ENCODE results near the gene FLT3. TPM values are rescaled to one million over a fixed set of nuclear protein-coding genes. Genes with fewer than 3 reads are reported as not detected.

FLT3 gene
- total and polyA plus RNA-seq, 10 of the 15 experiments (the other 5 are each of a cell fraction or from before 2014, with no cell fraction given), result 0.04 to 0.19 (median 0.11) TPM; not detected in 1

DNA sequence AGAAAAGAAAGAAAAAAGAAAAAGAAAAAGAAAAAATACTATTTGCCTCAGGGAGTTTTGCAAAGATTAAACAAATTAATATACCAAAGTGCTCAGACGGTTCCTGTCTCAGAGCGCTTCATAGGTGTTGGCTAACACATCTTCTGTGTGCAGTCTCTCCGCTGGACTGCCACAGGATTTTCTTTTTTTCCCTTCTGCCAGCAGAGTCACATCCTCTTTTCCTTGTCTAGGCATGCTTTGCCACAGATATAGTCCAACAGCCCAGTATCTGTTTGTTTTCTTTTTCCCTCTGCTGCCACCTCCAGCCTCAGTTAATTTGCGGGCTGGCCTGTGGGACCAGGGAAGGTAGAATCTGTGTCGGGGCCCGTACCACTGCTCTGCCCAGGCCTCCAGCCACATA lies 108.5 kb downstream of the FLT3 start (continued):
- TF ChIP-seq, protein P1, sequence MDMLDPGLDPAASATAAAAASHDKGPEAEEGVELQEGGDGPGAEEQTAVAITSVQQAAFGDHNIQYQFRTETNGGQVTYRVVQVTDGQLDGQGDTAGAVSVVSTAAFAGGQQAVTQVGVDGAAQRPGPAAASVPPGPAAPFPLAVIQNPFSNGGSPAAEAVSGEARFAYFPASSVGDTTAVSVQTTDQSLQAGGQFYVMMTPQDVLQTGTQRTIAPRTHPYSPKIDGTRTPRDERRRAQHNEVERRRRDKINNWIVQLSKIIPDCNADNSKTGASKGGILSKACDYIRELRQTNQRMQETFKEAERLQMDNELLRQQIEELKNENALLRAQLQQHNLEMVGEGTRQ (IDR thresholded peaks at IDR 0.05; ENCODE audit: borderline replicate concordance, low read depth, low read length), result no peak
- TF ChIP-seq, protein P2, sequence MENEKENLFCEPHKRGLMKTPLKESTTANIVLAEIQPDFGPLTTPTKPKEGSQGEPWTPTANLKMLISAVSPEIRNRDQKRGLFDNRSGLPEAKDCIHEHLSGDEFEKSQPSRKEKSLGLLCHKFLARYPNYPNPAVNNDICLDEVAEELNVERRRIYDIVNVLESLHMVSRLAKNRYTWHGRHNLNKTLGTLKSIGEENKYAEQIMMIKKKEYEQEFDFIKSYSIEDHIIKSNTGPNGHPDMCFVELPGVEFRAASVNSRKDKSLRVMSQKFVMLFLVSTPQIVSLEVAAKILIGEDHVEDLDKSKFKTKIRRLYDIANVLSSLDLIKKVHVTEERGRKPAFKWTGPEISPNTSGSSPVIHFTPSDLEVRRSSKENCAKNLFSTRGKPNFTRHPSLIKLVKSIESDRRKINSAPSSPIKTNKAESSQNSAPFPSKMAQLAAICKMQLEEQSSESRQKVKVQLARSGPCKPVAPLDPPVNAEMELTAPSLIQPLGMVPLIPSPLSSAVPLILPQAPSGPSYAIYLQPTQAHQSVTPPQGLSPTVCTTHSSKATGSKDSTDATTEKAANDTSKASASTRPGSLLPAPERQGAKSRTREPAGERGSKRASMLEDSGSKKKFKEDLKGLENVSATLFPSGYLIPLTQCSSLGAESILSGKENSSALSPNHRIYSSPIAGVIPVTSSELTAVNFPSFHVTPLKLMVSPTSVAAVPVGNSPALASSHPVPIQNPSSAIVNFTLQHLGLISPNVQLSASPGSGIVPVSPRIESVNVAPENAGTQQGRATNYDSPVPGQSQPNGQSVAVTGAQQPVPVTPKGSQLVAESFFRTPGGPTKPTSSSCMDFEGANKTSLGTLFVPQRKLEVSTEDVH (IDR thresholded peaks at IDR 0.05; ENCODE audit: low read depth, partially characterized antibody), result no peak
- no peak for TF ChIP-seq SP1 (IDR thresholded peaks at IDR 0.05; ENCODE audit: low read depth, low read length)

DNA sequence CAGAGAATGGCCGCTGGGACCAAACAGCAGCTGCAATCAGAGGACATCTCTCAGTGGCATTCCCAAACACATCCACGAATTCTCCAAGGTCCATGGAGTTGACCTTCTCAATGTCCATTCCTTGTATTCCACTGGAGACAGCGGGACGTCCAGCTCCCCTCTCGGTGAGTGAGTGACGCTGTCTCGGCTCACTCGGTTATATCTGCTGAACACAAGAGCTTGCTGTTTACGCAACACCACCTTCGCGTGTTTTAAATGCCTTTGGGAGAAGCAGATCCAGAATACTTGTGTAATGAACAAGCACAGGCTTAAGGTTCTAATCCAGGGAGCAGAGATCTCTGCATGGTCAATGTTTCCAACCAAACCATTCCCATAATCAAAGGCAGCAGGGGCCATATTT lies 111.9 kb downstream of the FLT3 start, which contains the start of gene URAD:
TSS of gene URAD (minus strand) at position 174 of the 400 bp plus-strand sequence. CDS start at position 118, 56 bp downstream.
- intact Hi-C loops (cut with micrococcal nuclease; ENCODE audit: unreplicated experiment), result loop anchor here (10.0 kb wide), 1 partner anchor 1004 kb away; no protein-coding TSS in a partner anchor
- Histone ChIP-seq H2AFZ (ENCODE audit: control insufficient read depth, low read depth, low read length) (no peak within 1 kb of the TSS), H3K27ac (ENCODE audit: control insufficient read depth, insufficient read depth) (no peak within 1 kb of the TSS), H3K9ac (ENCODE audit: control insufficient read depth, insufficient read depth, low read length) (no peak within 1 kb of the TSS), H3K36me3 (ENCODE audit: control insufficient read depth in 2 of 2, insufficient read depth in 2 of 2, low read length in 1 of 2) (no peaks in the 10 kb centered on the region), H3K79me2 (ENCODE audit: control insufficient read depth, insufficient read depth, low read length) (no peaks in the 10 kb centered on the region), H4K20me1 (ENCODE audit: control insufficient read depth, insufficient read depth) (no peaks in the 10 kb centered on the region), H3K4me1 (ENCODE audit: control insufficient read depth, insufficient read depth, low read length) (no peaks in the 10 kb centered on the region), H3K27me3 (replicated peaks in 1 of 2; ENCODE audit: control insufficient read depth in 2 of 2, insufficient read depth in 2 of 2, low read length in 1 of 2) (no peaks in the 10 kb centered on the region; a peak in 1 of 4 replicates), H3K9me3 (replicated peaks; ENCODE audit: control insufficient read depth, insufficient read depth, low read length) (no peaks in the 10 kb centered on the region), H3K4me3 (no peak within 1 kb of the TSS), H3K4me2 (ENCODE audit: control insufficient read depth, insufficient read depth) (no peak within 1 kb of the TSS)
- POLR2A ChIA-PET, result interaction anchor here (0.6 kb wide), 1 partner anchor 732 kb away, joined by 3 read pairs; no protein-coding TSS in a partner anchor
- RAD21 ChIA-PET (ENCODE audit: unreplicated experiment), result interaction anchor here (1.0 kb wide), 1 partner anchor 45 kb away, joined by 3 read pairs; no protein-coding TSS in a partner anchor
- in situ Hi-C loops (cut with MboI), result loop anchor here (10.0 kb wide), 2 partner anchors 454 to 1004 kb away; no protein-coding TSS in a partner anchor
- FAIRE-seq (no peak), ATAC-seq (no peak), DNase-seq (ENCODE audit: low read depth, low spot score) (no peak)
- 68% methylated on average over 11 of the region's 11 CpGs for WGBS (ENCODE audit: insufficient coverage, insufficient replicate concordance, low lambda C conversion rate, missing lambda C conversion rate)
- SMC1A ChIA-PET (ENCODE audit: uncharacterized antibody, unreplicated experiment), result interaction anchor here (0.6 to 0.9 kb wide), 4 partner anchors 98 to 808 kb away, joined by 3 to 4 read pairs (median 3); no protein-coding TSS in a partner anchor
- CTCF ChIA-PET, result interaction anchor here (0.8 to 1.8 kb wide), 2 partner anchors 30 to 161 kb away, joined by 3 to 7 read pairs; no protein-coding TSS in a partner anchor
- BruUV-seq (replicated peaks), result no TSS peak
- TF ChIP-seq ESRRA (IDR thresholded peaks at IDR 0.05; ENCODE audit: low read length) (no peak), RUNX3 (IDR thresholded peaks at IDR 0.05; ENCODE audit: low read length) (no peak), BRCA1 (IDR thresholded peaks at IDR 0.05; ENCODE audit: low read depth, low read length) (no peak), ZNF24 (IDR thresholded peaks at IDR 0.05) (no peak), LARP7 (IDR thresholded peaks at IDR 0.05) (no peak), HCFC1 (IDR thresholded peaks at IDR 0.05; ENCODE audit: low read length) (no peak), ZNF622 (IDR thresholded peaks at IDR 0.05) (no peak), TBL1XR1 (IDR thresholded peaks at IDR 0.05; ENCODE audit: low read depth, low read length) (no peak), MEF2A (IDR thresholded peaks at IDR 0.05; ENCODE audit: insufficient read depth, low read depth, low read length) (no peak)
- TF ChIP-seq, protein P3, sequence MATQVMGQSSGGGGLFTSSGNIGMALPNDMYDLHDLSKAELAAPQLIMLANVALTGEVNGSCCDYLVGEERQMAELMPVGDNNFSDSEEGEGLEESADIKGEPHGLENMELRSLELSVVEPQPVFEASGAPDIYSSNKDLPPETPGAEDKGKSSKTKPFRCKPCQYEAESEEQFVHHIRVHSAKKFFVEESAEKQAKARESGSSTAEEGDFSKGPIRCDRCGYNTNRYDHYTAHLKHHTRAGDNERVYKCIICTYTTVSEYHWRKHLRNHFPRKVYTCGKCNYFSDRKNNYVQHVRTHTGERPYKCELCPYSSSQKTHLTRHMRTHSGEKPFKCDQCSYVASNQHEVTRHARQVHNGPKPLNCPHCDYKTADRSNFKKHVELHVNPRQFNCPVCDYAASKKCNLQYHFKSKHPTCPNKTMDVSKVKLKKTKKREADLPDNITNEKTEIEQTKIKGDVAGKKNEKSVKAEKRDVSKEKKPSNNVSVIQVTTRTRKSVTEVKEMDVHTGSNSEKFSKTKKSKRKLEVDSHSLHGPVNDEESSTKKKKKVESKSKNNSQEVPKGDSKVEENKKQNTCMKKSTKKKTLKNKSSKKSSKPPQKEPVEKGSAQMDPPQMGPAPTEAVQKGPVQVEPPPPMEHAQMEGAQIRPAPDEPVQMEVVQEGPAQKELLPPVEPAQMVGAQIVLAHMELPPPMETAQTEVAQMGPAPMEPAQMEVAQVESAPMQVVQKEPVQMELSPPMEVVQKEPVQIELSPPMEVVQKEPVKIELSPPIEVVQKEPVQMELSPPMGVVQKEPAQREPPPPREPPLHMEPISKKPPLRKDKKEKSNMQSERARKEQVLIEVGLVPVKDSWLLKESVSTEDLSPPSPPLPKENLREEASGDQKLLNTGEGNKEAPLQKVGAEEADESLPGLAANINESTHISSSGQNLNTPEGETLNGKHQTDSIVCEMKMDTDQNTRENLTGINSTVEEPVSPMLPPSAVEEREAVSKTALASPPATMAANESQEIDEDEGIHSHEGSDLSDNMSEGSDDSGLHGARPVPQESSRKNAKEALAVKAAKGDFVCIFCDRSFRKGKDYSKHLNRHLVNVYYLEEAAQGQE (IDR thresholded peaks at IDR 0.05; ENCODE audit: low read depth, low read length), result no peak
- TF ChIP-seq, protein P4, sequence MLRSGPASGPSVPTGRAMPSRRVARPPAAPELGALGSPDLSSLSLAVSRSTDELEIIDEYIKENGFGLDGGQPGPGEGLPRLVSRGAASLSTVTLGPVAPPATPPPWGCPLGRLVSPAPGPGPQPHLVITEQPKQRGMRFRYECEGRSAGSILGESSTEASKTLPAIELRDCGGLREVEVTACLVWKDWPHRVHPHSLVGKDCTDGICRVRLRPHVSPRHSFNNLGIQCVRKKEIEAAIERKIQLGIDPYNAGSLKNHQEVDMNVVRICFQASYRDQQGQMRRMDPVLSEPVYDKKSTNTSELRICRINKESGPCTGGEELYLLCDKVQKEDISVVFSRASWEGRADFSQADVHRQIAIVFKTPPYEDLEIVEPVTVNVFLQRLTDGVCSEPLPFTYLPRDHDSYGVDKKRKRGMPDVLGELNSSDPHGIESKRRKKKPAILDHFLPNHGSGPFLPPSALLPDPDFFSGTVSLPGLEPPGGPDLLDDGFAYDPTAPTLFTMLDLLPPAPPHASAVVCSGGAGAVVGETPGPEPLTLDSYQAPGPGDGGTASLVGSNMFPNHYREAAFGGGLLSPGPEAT (IDR thresholded peaks at IDR 0.05; ENCODE audit: low read depth), result no peak
